ENCODE data around the gene GOLGA2. TPM values are rescaled to one million over a fixed set of nuclear protein-coding genes. Genes with fewer than 3 reads are reported as not detected.

Gene GOLGA2
- total and polyA plus RNA-seq, 2 of the 13 experiments (the other 11 are each of a cell fraction or from before 2014, with no cell fraction given), result 45.3 to 45.8 TPM

DNA sequence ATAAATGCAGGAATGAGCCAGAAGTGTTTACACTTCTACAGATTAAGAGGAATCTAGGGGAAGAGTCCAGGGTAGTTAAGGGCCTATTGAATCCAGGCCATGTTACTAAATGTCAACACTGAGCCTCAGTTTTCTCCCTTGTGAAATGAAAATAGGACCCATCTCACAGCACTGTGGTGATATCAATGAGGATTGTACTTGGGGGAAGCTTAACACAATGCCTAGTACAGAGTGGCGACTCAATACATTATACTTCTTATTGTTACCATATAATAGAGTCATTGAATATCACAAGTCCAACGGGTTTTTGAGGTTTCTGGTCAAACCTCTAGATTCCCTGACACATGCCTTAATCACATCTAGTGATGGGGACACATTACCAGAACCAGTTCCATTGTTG is 41.8 kb upstream of the GOLGA2 start:
- Histone ChIP-seq H3K4me1 (ENCODE audit: insufficient read depth, low read length) (peaks cover 8% of the 10 kb centered on the region), H3K27me3 (ENCODE audit: control insufficient read depth in 1 of 2, insufficient read depth in 2 of 2, low read length in 2 of 2) (no peaks in the 10 kb centered on the region; a peak in 1 of 5 replicates), H3K36me3 (replicated peaks in 1 of 2; ENCODE audit: control insufficient read depth in 1 of 2, insufficient read depth in 2 of 2, low read length in 2 of 2) (peaks cover 11 to 40% of the 10 kb centered on the region in 2 experiments; a peak in 4 of 5 replicates), H3K9ac (ENCODE audit: insufficient read depth, low read depth, low read length) (no peak overlapping the region), H3K4me3 (replicated peaks in 1 of 3; ENCODE audit: insufficient read depth in 1 of 3, low read depth in 2 of 3, low read length in 3 of 3) (no peak overlapping the region), H3K9me3 (ENCODE audit: low read length) (no peaks in the 10 kb centered on the region), H3K79me2 (ENCODE audit: insufficient read depth, low read length) (peaks cover 13% of the 10 kb centered on the region), H3K27ac (ENCODE audit: extremely low read length, insufficient read depth, low read length) (no peak overlapping the region), H4K20me1 (ENCODE audit: insufficient read depth, low read length) (no peaks in the 10 kb centered on the region), H2AFZ (ENCODE audit: low read length) (no peak overlapping the region), H3K4me2 (ENCODE audit: low read depth, low read length) (no peak overlapping the region)
- ATAC-seq (no peak), FAIRE-seq (no peak), DNase-seq (ENCODE audit: low spot score) (no peak)
- POLR2A ChIA-PET, result interaction anchor here (0.9 kb wide), 1 partner anchor 11 kb away, joined by 4 read pairs; no protein-coding TSS in a partner anchor
- in situ Hi-C loops (cut with HindIII; ENCODE audit: extremely low pct_ligation_motif_present, low pct_unique_long_range_greater_than_20kb) (no loop called here), intact Hi-C loops (cut with micrococcal nuclease; ENCODE audit: unreplicated experiment) (no loop called here)
- 90% methylated on average over 2 of the region's 2 CpGs for WGBS (ENCODE audit: low lambda C conversion rate)
- TF ChIP-seq, protein P1, sequence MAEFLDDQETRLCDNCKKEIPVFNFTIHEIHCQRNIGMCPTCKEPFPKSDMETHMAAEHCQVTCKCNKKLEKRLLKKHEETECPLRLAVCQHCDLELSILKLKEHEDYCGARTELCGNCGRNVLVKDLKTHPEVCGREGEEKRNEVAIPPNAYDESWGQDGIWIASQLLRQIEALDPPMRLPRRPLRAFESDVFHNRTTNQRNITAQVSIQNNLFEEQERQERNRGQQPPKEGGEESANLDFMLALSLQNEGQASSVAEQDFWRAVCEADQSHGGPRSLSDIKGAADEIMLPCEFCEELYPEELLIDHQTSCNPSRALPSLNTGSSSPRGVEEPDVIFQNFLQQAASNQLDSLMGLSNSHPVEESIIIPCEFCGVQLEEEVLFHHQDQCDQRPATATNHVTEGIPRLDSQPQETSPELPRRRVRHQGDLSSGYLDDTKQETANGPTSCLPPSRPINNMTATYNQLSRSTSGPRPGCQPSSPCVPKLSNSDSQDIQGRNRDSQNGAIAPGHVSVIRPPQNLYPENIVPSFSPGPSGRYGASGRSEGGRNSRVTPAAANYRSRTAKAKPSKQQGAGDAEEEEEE (CRISPR knock-in tag; IDR thresholded peaks at IDR 0.05; ENCODE audit: borderline replicate concordance), result no peak
- no peak for TF ChIP-seq ZNF101 (CRISPR knock-in tag; IDR thresholded peaks at IDR 0.05; ENCODE audit: borderline replicate concordance, low read depth)
- no peak for TF ChIP-seq ZNF615 (CRISPR knock-in tag; IDR thresholded peaks at IDR 0.05; ENCODE audit: borderline replicate concordance)
- TF ChIP-seq TOPORS (CRISPR knock-in tag; IDR thresholded peaks at IDR 0.05), result no peak
- TF ChIP-seq RAD51 (IDR thresholded peaks at IDR 0.05; ENCODE audit: borderline replicate concordance), result no peak
- TF ChIP-seq, protein P2, sequence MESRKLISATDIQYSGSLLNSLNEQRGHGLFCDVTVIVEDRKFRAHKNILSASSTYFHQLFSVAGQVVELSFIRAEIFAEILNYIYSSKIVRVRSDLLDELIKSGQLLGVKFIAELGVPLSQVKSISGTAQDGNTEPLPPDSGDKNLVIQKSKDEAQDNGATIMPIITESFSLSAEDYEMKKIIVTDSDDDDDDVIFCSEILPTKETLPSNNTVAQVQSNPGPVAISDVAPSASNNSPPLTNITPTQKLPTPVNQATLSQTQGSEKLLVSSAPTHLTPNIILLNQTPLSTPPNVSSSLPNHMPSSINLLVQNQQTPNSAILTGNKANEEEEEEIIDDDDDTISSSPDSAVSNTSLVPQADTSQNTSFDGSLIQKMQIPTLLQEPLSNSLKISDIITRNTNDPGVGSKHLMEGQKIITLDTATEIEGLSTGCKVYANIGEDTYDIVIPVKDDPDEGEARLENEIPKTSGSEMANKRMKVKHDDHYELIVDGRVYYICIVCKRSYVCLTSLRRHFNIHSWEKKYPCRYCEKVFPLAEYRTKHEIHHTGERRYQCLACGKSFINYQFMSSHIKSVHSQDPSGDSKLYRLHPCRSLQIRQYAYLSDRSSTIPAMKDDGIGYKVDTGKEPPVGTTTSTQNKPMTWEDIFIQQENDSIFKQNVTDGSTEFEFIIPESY (CRISPR knock-in tag; IDR thresholded peaks at IDR 0.05), result no peak
- no peak for TF ChIP-seq ZNF598 (CRISPR knock-in tag; IDR thresholded peaks at IDR 0.05; ENCODE audit: borderline replicate concordance)
- TF ChIP-seq THYN1 (CRISPR knock-in tag; IDR thresholded peaks at IDR 0.05; ENCODE audit: borderline replicate concordance, low read depth), result no peak
- no peak for TF ChIP-seq ARHGAP35 (CRISPR knock-in tag; IDR thresholded peaks at IDR 0.05; ENCODE audit: borderline replicate concordance)
- no peak for TF ChIP-seq ZFP82 (CRISPR knock-in tag; IDR thresholded peaks at IDR 0.05; ENCODE audit: borderline replicate concordance)
- no TSS peak for BruUV-seq (replicated peaks)
- CTCF ChIA-PET (ENCODE audit: low intra/inter-chr PET ratio, low total read pairs), result no interaction called here

Measured in HepG2 (cell line).